ENCODE data around the gene GRPEL1.

DNA sequence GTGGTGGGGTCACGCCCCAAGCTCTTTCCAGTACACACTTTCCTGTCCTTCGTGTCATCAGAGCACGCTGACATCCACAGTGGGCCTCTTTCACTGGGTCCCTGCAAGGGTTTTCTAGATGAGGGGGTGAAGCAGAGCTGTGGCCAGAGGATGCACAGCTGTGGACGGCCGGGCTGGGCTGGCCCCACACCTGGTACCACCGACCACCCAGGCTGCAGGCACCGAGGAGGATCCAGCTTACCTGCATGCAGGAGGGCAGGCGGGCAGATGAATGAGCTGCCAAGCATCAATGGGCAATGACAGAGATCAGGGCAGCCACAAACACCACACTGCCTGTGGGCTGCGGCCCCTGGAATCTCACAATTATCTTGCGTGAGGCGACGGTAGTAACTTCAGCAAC lies 9.5 kb upstream of the GRPEL1 start:
- TF ChIP-seq, protein P1, sequence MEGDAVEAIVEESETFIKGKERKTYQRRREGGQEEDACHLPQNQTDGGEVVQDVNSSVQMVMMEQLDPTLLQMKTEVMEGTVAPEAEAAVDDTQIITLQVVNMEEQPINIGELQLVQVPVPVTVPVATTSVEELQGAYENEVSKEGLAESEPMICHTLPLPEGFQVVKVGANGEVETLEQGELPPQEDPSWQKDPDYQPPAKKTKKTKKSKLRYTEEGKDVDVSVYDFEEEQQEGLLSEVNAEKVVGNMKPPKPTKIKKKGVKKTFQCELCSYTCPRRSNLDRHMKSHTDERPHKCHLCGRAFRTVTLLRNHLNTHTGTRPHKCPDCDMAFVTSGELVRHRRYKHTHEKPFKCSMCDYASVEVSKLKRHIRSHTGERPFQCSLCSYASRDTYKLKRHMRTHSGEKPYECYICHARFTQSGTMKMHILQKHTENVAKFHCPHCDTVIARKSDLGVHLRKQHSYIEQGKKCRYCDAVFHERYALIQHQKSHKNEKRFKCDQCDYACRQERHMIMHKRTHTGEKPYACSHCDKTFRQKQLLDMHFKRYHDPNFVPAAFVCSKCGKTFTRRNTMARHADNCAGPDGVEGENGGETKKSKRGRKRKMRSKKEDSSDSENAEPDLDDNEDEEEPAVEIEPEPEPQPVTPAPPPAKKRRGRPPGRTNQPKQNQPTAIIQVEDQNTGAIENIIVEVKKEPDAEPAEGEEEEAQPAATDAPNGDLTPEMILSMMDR (IDR thresholded peaks at IDR 0.05) = no peak
- TF ChIP-seq HOXA7 (CRISPR knock-in tag; IDR thresholded peaks at IDR 0.05) (no peak), EP300 (IDR thresholded peaks at IDR 0.05) (no peak)
- TF ChIP-seq, protein P2, sequence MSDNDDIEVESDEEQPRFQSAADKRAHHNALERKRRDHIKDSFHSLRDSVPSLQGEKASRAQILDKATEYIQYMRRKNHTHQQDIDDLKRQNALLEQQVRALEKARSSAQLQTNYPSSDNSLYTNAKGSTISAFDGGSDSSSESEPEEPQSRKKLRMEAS (IDR thresholded peaks at IDR 0.05) = no peak
- TF ChIP-seq, protein P3, sequence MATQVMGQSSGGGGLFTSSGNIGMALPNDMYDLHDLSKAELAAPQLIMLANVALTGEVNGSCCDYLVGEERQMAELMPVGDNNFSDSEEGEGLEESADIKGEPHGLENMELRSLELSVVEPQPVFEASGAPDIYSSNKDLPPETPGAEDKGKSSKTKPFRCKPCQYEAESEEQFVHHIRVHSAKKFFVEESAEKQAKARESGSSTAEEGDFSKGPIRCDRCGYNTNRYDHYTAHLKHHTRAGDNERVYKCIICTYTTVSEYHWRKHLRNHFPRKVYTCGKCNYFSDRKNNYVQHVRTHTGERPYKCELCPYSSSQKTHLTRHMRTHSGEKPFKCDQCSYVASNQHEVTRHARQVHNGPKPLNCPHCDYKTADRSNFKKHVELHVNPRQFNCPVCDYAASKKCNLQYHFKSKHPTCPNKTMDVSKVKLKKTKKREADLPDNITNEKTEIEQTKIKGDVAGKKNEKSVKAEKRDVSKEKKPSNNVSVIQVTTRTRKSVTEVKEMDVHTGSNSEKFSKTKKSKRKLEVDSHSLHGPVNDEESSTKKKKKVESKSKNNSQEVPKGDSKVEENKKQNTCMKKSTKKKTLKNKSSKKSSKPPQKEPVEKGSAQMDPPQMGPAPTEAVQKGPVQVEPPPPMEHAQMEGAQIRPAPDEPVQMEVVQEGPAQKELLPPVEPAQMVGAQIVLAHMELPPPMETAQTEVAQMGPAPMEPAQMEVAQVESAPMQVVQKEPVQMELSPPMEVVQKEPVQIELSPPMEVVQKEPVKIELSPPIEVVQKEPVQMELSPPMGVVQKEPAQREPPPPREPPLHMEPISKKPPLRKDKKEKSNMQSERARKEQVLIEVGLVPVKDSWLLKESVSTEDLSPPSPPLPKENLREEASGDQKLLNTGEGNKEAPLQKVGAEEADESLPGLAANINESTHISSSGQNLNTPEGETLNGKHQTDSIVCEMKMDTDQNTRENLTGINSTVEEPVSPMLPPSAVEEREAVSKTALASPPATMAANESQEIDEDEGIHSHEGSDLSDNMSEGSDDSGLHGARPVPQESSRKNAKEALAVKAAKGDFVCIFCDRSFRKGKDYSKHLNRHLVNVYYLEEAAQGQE (IDR thresholded peaks at IDR 0.05) = no peak

Data from A549 (cell line).